OCI-LY3 (cell line): ENCODE results near the gene TAL2.

Source experiments
- EZH2phosphoT487 ChIP-seq: fragments of 200-600 bp; shearing (Covaris generic); IDR thresholded peaks from 2 replicates; pipeline ENCODE4 v1.6.1; 2018; ENCODE audit warnings: antibody characterized with exemption, mixed run types, low read depth
- TF ChIP-seq, protein P1 (sequence below): fragments of 200-600, 300-600 bp; sonication (generic); IDR thresholded peaks from 2 replicates; pipeline ENCODE4 v1.5.1; 2014; ENCODE audit warnings: antibody characterized with exemption, low read length, low read depth

DNA sequence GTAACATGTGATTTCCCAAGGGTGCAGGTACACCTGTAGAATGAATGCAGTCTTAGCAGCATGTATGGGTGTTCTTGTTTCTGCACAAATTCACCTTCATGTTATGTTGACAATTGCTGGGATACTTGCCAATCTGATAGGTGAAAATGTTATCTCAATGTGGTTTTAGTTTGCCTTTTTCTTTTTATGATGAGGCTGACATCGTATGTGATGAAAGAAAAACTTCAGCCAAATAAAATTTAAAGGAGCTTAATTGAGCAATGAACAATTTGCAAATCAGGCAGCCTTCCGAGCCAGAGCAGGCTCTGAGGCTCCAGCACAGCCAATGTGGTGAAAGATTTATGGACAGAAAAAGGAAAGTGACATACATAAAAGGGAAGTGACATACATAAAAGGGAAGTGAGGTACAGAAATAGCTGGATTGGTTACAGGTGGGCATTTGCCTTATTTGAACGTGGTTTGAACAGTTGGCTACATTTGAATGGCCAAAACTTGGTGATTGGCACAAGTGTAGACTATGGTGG lies 10.5 kb downstream of the TAL2 start:
- TF ChIP-seq, protein P1, sequence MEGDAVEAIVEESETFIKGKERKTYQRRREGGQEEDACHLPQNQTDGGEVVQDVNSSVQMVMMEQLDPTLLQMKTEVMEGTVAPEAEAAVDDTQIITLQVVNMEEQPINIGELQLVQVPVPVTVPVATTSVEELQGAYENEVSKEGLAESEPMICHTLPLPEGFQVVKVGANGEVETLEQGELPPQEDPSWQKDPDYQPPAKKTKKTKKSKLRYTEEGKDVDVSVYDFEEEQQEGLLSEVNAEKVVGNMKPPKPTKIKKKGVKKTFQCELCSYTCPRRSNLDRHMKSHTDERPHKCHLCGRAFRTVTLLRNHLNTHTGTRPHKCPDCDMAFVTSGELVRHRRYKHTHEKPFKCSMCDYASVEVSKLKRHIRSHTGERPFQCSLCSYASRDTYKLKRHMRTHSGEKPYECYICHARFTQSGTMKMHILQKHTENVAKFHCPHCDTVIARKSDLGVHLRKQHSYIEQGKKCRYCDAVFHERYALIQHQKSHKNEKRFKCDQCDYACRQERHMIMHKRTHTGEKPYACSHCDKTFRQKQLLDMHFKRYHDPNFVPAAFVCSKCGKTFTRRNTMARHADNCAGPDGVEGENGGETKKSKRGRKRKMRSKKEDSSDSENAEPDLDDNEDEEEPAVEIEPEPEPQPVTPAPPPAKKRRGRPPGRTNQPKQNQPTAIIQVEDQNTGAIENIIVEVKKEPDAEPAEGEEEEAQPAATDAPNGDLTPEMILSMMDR = no peak
- no peak for TF ChIP-seq EZH2phosphoT487
